RWPE1 (cell line): Measurements from ENCODE around the gene IL6R.

Source experiments
- CTCF ChIA-PET: fragments of 350-600 bp; sonication (Branson Sonifier 250); formaldehyde crosslinking; extraction: SDS; loops from one replicate; lab custom pipeline; 2021; lab: Yijun Ruan, JAX
- POLR2A ChIA-PET: fragments of 400-600 bp; formaldehyde crosslinking; extraction: SDS; loops from one replicate; lab custom pipeline; 2020; ENCODE audit warnings: antibody characterized with exemption; ENCODE audit not compliant: low non-redundant PET; lab: Yijun Ruan, JAX
- DNase-seq: peaks from one replicate; pipeline ENCODE4 v3.0.0; 2012; ENCODE audit warnings: low spot score
- H3K27ac ChIP-seq: fragments of 450-650 bp; 2 replicates; pipeline ENCODE4 v1.5.1; 2017
- TF ChIP-seq, protein P1 (sequence below): fragments of 450-650 bp; conservative IDR thresholded peaks from 2 replicates; pipeline ENCODE4 v1.5.1; 2017; ENCODE audit warnings: low read depth, mild to moderate bottlenecking

Gene IL6R

DNA sequence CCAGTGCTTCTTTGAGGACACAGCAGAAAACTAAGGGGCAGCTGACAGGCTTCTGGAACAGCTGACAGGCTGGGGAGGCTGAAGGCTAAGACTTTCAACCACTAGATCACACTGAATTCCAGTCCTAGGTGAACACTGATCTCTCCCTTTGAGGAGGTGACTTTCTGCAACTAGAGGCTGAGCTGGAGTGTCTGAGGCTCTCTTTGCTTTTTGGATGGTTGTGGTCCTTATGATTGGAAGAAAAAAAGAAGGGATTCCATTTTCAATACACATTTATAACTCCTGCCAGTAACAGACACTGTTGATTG is 1.4 kb downstream of the IL6R start:
- ChIA-PET CTCF (interaction anchor here (1.1 kb wide), 1 partner anchor 21 kb away, joined by 4 read pairs; no protein-coding TSS in a partner anchor), POLR2A (no interaction called here)
- no peak for DNase-seq
- TF ChIP-seq, protein P1, sequence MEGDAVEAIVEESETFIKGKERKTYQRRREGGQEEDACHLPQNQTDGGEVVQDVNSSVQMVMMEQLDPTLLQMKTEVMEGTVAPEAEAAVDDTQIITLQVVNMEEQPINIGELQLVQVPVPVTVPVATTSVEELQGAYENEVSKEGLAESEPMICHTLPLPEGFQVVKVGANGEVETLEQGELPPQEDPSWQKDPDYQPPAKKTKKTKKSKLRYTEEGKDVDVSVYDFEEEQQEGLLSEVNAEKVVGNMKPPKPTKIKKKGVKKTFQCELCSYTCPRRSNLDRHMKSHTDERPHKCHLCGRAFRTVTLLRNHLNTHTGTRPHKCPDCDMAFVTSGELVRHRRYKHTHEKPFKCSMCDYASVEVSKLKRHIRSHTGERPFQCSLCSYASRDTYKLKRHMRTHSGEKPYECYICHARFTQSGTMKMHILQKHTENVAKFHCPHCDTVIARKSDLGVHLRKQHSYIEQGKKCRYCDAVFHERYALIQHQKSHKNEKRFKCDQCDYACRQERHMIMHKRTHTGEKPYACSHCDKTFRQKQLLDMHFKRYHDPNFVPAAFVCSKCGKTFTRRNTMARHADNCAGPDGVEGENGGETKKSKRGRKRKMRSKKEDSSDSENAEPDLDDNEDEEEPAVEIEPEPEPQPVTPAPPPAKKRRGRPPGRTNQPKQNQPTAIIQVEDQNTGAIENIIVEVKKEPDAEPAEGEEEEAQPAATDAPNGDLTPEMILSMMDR: no peak
- H3K27ac ChIP-seq: peak overlapping the region; percentile 93

DNA sequence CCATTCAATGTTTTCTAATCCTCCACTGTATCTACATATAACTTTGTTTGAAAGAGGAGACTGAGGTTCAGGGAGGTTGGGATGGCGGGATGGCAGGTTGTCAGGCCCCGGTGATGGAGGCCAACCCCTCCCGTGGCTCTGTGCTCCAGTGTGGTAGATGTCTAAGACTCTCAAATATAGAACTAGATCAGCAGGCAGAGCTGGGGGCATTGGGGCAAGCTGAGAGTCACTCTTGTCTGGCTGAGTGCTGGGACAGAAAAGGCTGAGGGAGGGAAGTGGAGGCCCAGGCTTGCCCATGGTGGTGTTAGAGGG is 1.7 kb downstream of the IL6R start:
- ChIA-PET POLR2A (no interaction called here), CTCF (interaction anchor here (1.1 kb wide), 1 partner anchor 20 kb away, joined by 4 read pairs; no protein-coding TSS in a partner anchor)
- H3K27ac ChIP-seq: peak overlapping the region; percentile 93
- TF ChIP-seq, protein P1: no peak
- no peak for DNase-seq

- ChIA-PET CTCF (interaction anchor here (0.7 kb wide), 1 partner anchor 21 kb away, joined by 3 read pairs; no protein-coding TSS in a partner anchor), POLR2A (no interaction called here)
- TF ChIP-seq, protein P1: no peak
- H3K27ac ChIP-seq: peak overlapping the region; percentile 93
- no peak for DNase-seq
Observed at GRCh38 chr1:154407198-154408091, 2.3 kb downstream of the IL6R start.

DNA sequence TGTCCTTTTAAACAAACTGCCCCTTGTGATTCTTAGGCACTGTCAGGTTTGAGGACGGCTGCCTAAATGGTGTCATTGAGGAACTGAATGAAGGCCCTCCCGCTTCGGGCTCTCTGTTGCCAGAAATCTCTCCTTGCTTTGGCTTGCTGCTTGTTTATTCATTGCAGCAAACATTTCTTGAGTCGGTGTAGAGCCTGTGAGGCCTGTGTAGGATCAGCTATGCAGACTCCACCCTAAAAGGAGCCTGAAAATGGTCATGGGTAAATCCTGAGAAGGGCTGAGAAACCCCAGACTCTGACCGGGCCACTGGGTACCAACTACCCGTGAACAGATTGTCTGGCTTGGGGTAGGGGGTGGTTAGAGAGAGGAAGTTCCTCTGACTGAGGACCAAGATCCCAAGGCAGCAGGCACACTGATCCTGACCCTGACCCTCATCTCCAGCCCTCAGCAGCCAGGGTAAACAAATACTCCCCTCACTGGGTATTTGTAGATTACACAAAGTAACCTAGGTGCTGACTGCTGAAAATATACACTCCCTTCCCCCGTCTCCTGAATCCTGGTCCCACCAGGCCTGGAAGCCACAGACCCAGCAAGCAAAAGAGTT is 3.1 kb downstream of the IL6R start:
- ChIA-PET POLR2A (no interaction called here), CTCF (interaction anchor here (0.7 kb wide), 1 partner anchor 21 kb away, joined by 3 read pairs; no protein-coding TSS in a partner anchor)
- DNase-seq: no peak
- TF ChIP-seq, protein P1: no peak
- H3K27ac ChIP-seq: peak overlapping the region; percentile 93

DNA sequence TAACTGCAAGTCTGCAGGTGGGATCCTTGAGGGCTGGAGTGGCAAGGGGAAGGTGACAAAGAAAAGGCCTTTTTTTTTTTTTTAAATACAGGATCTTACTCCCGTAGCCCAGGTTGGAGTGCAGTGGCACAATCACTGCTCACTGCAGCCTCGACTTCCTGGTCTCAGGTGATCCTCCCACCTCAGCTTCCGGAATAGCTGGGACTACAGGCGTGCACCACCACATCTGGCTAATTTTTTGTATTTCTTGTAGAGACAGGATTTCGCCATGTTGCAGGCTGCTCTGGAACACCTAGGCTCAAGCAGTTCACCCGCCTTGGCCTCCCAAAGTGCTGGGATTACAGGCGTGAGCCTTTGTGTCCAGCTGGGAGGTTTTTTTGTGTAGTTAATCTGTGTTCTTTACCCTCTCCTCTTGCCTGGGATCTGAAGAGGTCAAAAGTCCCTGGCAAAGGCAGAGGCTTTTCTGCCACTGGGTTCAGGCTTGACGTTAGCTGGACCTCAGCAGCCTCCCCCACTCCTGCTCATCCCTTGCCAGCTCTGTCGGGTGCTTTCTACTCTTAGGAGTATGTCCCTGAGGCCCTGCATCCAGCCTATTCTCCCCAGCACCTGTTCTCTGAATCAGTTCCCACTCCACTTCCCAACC is 5.2 kb downstream of the IL6R start:
- no peak for DNase-seq
- H3K27ac ChIP-seq: peak overlapping the region; percentile 57
- TF ChIP-seq, protein P1: no peak
- CTCF ChIA-PET: interaction anchor here (0.6 to 0.9 kb wide), 3 partner anchors 29 to 138 kb away, joined by 4 read pairs; no protein-coding TSS in a partner anchor
- POLR2A ChIA-PET: no interaction called here

- DNase-seq: no peak
- POLR2A ChIA-PET: no interaction called here
- CTCF ChIA-PET: interaction anchor here (0.9 kb wide), 1 partner anchor 28 kb away, joined by 4 read pairs; no protein-coding TSS in a partner anchor
Observed at GRCh38 chr1:154411525-154411924, 6.4 kb downstream of the IL6R start.

More at GRCh38 chr1:154411525-154411924, 6.4 kb downstream of the IL6R start:
- TF ChIP-seq, protein P1: no peak
- peak overlapping the region; percentile 57 for H3K27ac ChIP-seq
